HUDEP-2 (cell line): ENCODE measurements around the gene PAX6.

Experiments
- DNase-seq, 76 experiments: peaks; one replicate each; lab custom pipeline; 2025; ENCODE audit not compliant: unreplicated experiment in 76 of 76; lab: John Stamatoyannopoulos, UW

Gene PAX6

GRCh38 chr11:31822927-31823643 is 12.0 kb upstream of the PAX6 start:
- no peak for DNase-seq

DNA sequence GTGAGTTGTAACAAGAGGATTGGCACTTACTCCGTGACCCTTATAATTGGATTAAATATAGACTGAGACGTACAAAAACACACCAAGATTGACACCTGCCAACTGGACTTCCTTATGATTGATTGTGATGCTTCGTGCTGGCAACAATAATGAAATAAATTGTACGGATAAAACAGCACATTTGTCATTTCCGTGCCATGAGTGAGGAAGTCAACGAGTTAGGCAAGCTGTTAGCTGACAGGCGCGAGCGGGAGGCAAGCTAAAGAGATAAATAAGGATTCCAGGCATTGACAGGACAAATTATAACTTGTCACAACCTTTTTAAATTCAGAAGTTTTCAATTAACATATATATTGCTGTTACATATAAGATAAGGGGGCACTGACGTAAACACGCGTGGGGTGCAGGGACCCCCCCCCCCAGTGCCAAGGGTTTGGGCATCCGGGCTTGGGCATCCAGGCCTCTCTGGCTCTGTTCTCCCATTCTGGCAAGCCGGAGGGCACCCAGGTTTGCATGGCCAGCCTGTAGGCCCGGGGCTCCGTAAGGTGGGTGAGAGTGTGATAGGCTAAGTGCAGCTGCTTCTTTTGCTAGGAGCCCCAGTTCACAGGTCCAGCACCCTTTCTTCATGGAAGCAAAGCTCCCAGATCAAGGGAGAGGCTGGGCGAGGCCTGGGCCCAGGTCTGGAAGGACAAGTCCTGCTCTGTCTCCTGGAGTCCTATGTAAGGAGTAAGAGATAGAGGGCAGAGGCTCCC is 11.2 kb upstream of the PAX6 start:
- DNase-seq = no peak

DNA sequence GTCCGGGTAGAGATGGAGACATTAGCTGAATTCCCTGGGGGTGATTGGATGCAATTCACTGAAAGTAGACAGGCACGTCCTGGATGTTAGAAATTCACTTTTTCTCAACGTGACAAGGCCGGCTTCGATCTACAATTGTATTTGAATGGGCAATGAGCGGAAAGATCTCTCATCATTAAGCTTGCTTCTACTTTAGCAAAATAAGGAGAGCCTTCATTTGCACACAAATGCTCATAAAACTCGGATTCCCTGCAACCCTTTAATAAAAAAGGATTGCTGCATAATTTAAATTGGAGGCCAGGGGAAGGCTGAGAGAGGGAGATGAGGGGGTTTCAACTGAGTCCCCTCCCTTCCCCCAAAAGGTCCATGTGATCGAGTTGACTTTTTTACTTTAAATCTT is 10.6 kb upstream of the PAX6 start:
- DNase-seq = no peak

DNA sequence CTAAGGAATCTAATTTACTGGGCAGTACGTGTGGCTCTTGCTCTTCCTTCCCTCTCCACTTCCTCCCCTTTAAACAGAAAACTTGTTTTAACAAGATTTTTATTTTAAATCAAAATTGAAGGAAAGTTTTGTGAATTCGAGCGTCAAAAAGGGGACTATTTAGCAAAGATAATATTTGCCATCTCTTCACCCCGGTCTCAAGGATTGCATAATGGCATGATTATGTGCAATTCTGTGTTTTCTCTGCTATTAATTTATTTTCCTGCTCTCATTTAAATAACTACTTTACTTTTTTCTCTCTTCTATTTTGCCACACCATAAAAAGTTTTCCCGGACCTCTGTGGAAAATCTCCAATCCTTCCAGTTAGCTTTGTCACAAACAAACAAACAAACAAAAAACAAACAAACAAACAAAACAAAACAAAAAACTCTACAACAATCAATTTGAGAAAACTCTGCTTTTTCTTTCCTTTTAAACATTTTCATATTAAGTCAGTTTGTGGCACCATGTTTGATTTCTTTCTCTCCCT is 10.2 kb upstream of the PAX6 start:
- no peak for DNase-seq

DNA sequence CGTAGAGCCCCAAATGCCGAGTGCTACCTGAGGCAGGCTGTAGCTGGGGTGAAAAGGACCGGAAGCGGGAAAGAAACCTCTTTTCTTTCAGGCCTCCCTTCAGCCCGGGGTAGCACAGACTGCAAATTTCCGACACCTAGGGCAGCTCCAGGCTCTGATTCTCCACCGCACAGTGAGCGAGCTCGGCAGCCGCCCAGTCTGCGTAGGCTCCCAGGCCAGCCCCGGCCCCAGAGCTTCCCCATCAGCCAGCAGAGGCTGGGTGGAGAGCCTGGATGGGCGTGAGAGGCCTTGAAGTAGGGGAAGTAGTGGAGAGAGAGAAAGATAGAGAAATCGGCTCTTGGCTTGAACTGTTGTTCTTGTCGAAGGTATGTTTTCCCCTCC is 9.3 kb upstream of the PAX6 start:
- no peak for DNase-seq

GRCh38 chr11:31819621-31820437 is 8.7 kb upstream of the PAX6 start:
- no peak for DNase-seq

DNA sequence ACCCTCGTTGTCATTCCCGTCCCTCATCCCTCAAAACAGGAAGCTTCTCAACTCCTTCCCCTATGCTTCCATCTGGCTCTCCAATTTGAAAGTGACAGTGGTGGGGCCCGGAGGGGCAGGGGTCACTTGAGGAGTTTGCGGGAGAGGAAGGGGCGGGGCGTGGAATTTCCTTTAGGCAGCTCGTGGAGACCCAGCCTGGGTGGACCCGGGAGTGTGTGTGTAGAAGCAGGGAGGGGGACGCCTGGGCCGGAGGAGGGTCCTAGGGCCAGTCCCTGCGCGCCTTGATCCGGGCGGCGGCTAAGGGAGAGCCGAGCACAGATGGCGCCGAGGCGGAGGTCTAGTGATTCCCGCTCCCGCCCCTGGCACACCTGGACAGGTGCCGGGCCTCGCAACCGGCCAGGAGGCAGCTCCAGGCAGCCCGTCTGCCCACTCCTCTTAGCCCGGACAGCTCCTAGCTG is 7.8 kb upstream of the PAX6 start:
- DNase-seq = no peak

- no peak for DNase-seq
Measured at GRCh38 chr11:31818425-31818755, 7.3 kb upstream of the PAX6 start.

GRCh38 chr11:31817621-31818424 is 6.7 kb upstream of the PAX6 start:
- DNase-seq = no peak

DNA sequence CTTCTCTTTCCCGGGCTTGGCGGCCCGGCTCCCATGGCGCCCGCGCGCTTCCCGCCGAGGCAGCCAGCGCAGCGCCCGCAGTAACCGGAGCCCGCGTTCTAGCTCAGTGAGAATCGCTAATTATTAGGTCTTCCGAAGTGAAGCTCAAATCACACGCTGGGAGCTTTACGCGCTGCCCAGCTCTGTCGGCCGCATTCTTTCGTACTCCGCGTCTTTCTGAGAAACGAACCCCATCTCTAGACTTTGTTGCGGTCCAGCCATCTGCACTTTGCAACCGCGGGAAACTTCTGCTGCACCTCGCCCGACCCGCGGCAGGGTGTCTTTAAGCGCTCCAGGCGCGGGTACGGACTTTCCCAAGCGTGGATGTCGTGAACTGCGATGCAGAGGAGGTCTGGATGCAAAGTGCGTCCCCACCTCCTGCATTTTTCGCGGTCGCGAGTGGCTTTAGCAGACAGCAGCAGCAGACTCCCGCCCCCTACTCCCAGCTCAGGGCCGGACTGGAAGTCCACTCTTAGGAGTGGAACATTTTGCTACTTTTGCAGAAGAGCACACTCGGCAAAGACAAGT is 6.0 kb upstream of the PAX6 start:
- DNase-seq = no peak

DNA sequence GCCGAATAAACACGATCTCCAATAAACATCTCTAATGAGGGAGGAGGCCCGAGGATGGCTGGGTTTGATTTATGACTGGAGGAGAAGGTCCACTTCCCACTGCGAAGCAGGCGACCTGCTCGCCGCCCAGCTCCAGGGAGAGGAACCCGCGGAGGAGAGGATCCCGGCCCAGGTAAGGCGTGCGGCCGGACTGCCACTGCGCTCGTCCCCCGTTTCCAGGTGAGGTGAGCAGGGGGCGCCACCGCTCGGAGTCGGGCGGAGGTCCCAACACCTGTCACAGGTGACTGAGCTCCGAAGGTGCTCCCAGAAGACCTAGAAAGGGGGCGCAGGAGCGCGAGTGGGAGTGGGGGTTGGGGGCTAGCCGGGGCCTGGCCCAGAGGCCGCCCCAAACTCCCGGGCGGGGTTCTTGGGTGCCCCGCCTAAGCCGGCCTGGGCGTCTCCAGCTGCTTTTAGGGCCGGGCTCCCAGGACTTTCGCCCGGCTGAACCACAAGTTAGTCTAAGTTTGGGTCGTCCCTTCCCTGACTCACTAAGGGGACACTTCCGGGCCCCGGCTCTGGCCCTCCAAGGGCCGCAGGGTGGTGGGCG is 5.4 kb upstream of the PAX6 start:
- DNase-seq = no peak

DNA sequence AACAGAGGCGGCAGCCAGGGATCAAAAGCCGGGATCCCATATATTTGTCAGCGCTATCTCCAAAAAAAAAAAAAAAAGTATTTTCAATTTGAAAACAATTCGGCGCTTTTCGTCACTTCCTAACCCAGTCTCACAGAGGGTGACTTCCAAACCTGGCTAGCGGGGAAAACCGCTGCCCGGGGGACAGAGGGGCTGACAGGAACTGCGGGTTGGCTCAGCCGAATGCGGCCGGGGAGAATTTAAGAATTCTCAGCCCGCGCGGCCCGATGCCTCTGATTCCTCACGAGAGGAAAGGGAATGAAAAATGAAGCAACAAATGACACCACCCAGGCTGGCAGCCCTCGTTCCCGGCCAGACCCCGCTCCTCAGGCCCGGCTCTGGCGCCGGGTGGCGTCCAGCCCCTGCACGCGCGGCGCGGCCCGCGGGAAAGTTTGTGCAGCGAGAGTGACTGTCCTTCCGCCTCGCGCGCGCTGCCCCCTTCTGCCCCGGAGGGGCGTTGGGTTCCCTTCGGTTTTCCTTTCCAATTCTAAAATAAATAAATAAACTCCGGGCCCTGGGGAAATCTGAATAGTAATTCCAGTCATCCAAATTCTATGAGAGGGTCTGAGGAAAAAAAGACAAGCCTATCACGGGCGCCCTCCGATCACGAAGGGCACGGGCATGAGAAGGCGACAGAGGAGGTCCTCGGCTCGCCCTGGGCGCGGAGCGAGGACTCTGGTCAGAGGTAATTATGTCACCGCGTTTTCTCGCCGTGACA is 4.8 kb upstream of the PAX6 start:
- DNase-seq = no peak

- no peak for DNase-seq
Measured at GRCh38 chr11:31814176-31814868, 3.2 kb upstream of the PAX6 start.

- DNase-seq = no peak
Measured at GRCh38 chr11:31813391-31814175, 2.5 kb upstream of the PAX6 start.

DNA sequence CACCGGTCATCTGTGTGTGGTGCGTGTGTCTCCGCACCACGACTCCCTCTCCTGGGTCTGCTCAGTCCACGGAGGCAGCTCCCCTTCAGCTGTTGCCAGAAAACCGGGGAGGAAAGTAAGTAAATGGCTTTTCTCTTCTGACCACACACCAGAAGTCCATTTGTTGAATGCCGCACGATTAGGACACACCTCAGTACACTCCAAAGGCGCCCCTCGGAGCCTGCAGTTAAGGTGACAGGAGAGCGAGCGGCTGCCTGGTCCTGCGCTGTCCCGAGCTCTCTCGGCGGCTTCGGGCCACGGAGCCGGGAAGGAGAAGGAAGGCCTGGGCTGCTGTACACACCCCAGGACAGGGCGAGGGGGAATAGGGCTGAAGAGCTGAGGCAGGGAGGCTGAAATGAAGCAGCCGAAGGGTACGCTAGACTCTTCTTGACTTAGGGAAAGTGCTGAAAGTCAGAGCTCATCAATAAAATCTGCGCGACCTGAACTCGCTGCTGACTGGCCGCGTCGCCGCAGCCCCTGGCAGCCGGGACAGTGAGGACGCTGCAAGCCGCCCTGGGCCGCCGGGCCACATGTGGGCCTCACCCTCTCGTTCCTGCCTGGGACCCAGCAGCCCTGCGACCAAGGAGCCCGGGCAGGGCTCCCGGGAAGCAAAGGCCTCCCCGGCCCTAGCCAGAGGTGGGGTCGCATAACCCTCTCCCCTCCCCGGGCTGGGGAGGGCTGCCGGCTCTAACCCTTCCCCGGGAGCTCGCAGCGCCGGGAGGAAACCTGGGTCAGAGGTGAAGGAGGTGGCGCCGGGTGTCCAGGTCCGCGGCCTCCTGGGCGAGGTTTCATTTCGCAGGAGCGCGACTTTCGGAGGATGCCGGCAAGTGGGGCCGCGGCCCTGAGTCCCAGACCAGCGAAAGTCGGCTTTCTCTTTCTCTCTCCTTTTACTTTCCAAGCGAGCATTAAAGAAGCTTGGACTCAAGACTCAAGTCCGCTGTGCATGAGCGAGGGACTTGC is 1.6 kb upstream of the PAX6 start:
- peak in 2 of 76 experiments; percentile 13 to 23 for DNase-seq
